ENCODE data around the gene IL10RA. TPM values are rescaled to one million over a fixed set of nuclear protein-coding genes. Genes with fewer than 3 reads are reported as not detected.

IL10RA gene
- total RNA-seq, 2 experiments from 2014 or later = 15.7 to 25.2 TPM

DNA sequence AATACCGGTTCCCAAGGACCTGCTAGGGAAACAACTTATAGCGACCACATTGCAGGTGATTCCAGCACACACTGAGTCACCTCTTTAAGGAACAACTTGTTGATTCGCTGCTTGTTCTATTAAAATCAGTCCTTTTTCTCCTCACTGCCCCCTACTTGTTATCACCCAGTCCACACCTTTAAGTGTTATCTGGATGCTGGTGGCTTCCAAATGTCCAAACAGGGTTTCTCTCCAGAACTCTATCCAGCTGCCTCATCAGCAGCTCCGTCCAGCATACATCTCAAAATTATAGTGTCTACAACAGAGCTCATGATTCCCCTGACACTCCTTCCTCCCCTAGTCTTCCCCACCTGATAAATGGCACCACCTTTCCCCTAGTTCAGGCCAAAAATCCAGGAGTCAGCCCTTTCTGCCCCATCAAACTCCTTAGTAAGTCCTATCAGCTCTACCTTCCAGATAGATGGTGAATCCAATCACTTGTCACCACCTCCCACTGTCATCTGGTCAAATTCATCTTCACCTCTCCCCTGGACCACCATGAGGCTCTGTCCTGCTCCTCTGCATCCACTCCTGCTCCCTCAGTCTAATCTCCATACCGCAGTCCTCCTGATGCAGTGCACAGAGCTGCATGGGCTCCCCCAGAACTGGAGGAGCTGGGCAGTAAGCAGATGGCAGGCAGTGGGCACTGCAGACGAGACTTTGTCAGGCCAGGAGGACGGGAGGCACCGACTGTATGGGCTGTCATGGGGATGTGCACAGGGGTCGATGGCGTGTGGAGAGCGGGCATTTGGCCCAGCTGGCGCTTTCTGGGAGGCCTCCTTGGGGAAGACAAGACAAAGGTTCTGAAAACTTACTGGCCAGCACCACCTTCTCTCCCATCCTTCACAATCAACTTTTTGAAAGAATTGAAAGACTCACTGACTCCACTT, 19.3 kb downstream of the IL10RA start:
- no peak for DNase-seq (ENCODE audit: low spot score)
- H3K4me2 ChIP-seq (ENCODE audit: low read length) = peak overlapping the region; percentile 63; the same call in 1 of the 2 replicates
- H3K9me3 ChIP-seq (ENCODE audit: low read length) = no peaks in the 10 kb centered on the region
- no peak overlapping the region for H3K4me3 ChIP-seq (ENCODE audit: low read depth, low read length, poor library complexity, severe bottlenecking)
- H3K36me3 ChIP-seq (ENCODE audit: insufficient read depth, low read length) = peaks cover 3% of the 10 kb centered on the region
- ChIA-PET POLR2A (interaction anchor here (1.2 to 6.7 kb wide), 5 partner anchors 8 to 40 kb away, joined by 3 to 59 read pairs (median 3); partner anchors contain the start of gene IL10RA), CTCF (ENCODE audit: unreplicated experiment) (interaction anchor here (0.6 to 2.3 kb wide), 2 partner anchors 10 to 19 kb away, joined by 4 to 13 read pairs; partner anchors contain the start of gene IL10RA)
- H2AFZ ChIP-seq (ENCODE audit: low read length) = no peak overlapping the region
- BruUV-seq (replicated peaks) = no TSS peak
- no peaks in the 10 kb centered on the region for H3K79me2 ChIP-seq (ENCODE audit: insufficient read depth, low read depth, low read length)
- TF ChIP-seq EZH2phosphoT487 (IDR thresholded peaks at IDR 0.05; ENCODE audit: borderline replicate concordance, low read depth, low read length) = no peak
- TF ChIP-seq, protein P1, sequence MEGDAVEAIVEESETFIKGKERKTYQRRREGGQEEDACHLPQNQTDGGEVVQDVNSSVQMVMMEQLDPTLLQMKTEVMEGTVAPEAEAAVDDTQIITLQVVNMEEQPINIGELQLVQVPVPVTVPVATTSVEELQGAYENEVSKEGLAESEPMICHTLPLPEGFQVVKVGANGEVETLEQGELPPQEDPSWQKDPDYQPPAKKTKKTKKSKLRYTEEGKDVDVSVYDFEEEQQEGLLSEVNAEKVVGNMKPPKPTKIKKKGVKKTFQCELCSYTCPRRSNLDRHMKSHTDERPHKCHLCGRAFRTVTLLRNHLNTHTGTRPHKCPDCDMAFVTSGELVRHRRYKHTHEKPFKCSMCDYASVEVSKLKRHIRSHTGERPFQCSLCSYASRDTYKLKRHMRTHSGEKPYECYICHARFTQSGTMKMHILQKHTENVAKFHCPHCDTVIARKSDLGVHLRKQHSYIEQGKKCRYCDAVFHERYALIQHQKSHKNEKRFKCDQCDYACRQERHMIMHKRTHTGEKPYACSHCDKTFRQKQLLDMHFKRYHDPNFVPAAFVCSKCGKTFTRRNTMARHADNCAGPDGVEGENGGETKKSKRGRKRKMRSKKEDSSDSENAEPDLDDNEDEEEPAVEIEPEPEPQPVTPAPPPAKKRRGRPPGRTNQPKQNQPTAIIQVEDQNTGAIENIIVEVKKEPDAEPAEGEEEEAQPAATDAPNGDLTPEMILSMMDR (conservative IDR thresholded peaks at IDR 0.05; ENCODE audit: low read length) = peak; percentile 46; the same call in 1 of the 2 replicates
- no peaks in the 10 kb centered on the region for H4K20me1 ChIP-seq (ENCODE audit: insufficient read depth, low read length)
- peak overlapping the region; percentile 1 for H3K27ac ChIP-seq (ENCODE audit: low read depth, low read length, poor library complexity, severe bottlenecking)
- intact Hi-C loops (cut with micrococcal nuclease; ENCODE audit: unreplicated experiment) = loop anchor here (5.0 kb wide), 1 partner anchor 432 kb away; the partner anchor contains the start of gene KMT2A
- no peaks in the 10 kb centered on the region for H3K9me2 ChIP-seq (ENCODE audit: insufficient read depth, low read length)
- peaks cover 87% of the 10 kb centered on the region for H3K4me1 ChIP-seq (ENCODE audit: insufficient read depth, low read length, poor library complexity, severe bottlenecking)

DNA sequence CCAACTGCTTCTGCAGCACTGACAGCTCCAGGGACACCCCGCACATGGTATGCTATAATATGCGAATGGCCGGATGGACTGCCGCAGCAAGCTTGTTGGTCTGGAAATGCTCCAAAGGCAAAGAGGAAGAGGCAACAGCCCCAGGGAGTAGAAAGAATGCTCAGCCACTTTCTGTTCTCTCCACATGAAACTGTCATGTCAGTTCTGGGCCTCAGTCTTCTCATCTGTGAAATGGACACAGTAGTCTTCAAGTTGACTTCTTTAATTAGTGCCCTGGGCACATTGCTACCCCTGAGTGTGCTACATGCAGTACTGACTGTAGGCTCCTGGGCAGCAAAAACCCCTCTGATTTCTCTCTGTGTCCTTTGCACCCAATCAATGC, 19.9 kb downstream of the IL10RA start:
- Histone ChIP-seq H4K20me1 (ENCODE audit: insufficient read depth, low read length) (no peaks in the 10 kb centered on the region), H2AFZ (ENCODE audit: low read length) (no peak overlapping the region), H3K27ac (ENCODE audit: low read depth, low read length, poor library complexity, severe bottlenecking) (peak overlapping the region; percentile 99), H3K36me3 (ENCODE audit: insufficient read depth, low read length) (no peaks in the 10 kb centered on the region), H3K9me2 (ENCODE audit: insufficient read depth, low read length) (no peaks in the 10 kb centered on the region), H3K9me3 (ENCODE audit: low read length) (no peaks in the 10 kb centered on the region), H3K4me3 (ENCODE audit: low read depth, low read length, poor library complexity, severe bottlenecking) (no peak overlapping the region), H3K4me2 (ENCODE audit: low read length) (peak overlapping the region; percentile 63), H3K4me1 (ENCODE audit: insufficient read depth, low read length, poor library complexity, severe bottlenecking) (peaks cover 93% of the 10 kb centered on the region), H3K79me2 (ENCODE audit: insufficient read depth, low read depth, low read length) (no peaks in the 10 kb centered on the region)
- ChIA-PET CTCF (ENCODE audit: unreplicated experiment) (interaction anchor here (2.3 kb wide), 1 partner anchor 19 kb away, joined by 13 read pairs; the partner anchor contains the start of gene IL10RA), POLR2A (interaction anchor here (1.2 to 6.7 kb wide), 4 partner anchors 9 to 40 kb away, joined by 3 to 59 read pairs (median 8); partner anchors contain the start of gene IL10RA)
- intact Hi-C loops (cut with micrococcal nuclease; ENCODE audit: unreplicated experiment) = loop anchor here (5.0 kb wide), 1 partner anchor 431 kb away; the partner anchor contains the start of gene KMT2A
- no TSS peak for BruUV-seq (replicated peaks)
- no peak for DNase-seq (ENCODE audit: low spot score)
- TF ChIP-seq, protein P1 (conservative IDR thresholded peaks at IDR 0.05; ENCODE audit: low read length) = no peak
- TF ChIP-seq EZH2phosphoT487 (IDR thresholded peaks at IDR 0.05; ENCODE audit: borderline replicate concordance, low read depth, low read length) = no peak

Data from OCI-LY7 (cell line).